Transverse colon (tissue), 4 donors: ENCODE measurements around the gene TH.

Experiments used
- POLR2A ChIP-seq: fragments of 450-650 bp; IDR thresholded peaks from one replicate; pipeline ENCODE4 v1.6.1; 2016; ENCODE audit warnings: antibody characterized with exemption, mild to moderate bottlenecking, moderate library complexity
- POLR2AphosphoS5 ChIP-seq, 3 donors: sonication (generic); formaldehyde crosslinking; IDR thresholded peaks; one replicate each; pipeline ENCODE4 v1.6.1; 2016; ENCODE audit warnings: antibody characterized with exemption in 3 of 3
- TF ChIP-seq, protein P1 (sequence below), 5 experiments: fragments of 200-600 bp in 3 of 5; fragments of 450-650 bp in 2 of 5; sonication (generic) in 3 of 5; IDR thresholded peaks; 1 replicate in 2 of 5; 2 replicates in 3 of 5; pipeline ENCODE4 v1.5.1; 2016 to 2017; ENCODE audit warnings: antibody characterized with exemption in 5 of 5, inconsistent platforms in 3 of 5, mild to moderate bottlenecking in 2 of 5, moderate library complexity in 1 of 5

DNA sequence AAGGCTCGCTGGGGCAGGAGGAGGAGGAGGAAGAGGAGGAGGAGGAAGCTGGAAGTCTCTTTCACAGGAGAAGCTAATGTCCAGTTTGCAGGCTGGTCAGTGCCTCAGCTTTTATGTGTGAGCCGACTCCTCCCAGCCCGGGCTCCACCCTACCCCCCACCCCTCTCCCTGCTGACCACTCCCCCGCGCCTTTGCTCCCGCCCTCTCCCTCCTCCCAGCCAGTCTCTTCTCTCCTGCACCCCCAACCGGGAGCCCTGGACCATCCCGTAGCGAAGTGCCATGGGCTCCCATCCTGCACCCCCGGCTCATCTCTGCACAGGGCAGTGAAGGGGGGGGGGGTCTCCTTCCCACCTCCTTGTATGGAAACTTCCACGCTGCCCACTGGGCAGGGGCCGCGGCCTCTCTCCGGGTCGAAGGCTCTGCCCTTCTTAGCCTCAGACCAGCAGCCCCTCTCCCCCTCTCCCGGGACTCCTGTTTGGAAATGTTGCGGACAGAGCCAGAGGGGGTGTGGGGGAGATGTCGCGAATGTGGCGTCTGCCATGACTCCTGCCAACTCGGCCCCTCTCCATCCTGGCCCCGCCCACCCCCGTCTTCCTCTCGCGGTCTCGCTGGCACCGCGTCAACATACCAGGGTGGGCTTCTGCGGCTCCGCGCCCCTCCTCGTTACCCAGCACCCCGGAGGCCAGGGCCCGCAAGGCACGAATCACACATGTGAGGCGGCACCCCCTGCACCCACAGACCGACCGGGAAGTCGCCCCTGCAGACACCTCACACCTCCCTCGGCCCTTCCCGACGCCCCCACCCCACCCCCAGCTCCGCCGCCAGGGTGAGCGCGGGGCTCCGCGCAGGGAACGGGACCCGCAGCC, 34.2 kb downstream of the TH start:
- no peak for TF ChIP-seq POLR2AphosphoS5 (IDR thresholded peaks at IDR 0.05)
- TF ChIP-seq, protein P1, sequence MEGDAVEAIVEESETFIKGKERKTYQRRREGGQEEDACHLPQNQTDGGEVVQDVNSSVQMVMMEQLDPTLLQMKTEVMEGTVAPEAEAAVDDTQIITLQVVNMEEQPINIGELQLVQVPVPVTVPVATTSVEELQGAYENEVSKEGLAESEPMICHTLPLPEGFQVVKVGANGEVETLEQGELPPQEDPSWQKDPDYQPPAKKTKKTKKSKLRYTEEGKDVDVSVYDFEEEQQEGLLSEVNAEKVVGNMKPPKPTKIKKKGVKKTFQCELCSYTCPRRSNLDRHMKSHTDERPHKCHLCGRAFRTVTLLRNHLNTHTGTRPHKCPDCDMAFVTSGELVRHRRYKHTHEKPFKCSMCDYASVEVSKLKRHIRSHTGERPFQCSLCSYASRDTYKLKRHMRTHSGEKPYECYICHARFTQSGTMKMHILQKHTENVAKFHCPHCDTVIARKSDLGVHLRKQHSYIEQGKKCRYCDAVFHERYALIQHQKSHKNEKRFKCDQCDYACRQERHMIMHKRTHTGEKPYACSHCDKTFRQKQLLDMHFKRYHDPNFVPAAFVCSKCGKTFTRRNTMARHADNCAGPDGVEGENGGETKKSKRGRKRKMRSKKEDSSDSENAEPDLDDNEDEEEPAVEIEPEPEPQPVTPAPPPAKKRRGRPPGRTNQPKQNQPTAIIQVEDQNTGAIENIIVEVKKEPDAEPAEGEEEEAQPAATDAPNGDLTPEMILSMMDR (IDR thresholded peaks at IDR 0.05): no peak
- no peak for TF ChIP-seq POLR2A
